Smooth muscle cell (in vitro differentiated cells): Measurements from ENCODE around the gene SLC38A8. TPM values are rescaled to one million over a fixed set of nuclear protein-coding genes. Genes with fewer than 3 reads are reported as not detected.

Source experiments
- DNase-seq: peaks from one replicate; lab custom pipeline; 2025; ENCODE audit not compliant: unreplicated experiment; lab: John Stamatoyannopoulos, UW
- H2AFZ ChIP-seq: fragments of 200-600 bp; sonication (generic); 2 replicates; pipeline ENCODE4 v1.6.0; 2016; ENCODE audit warnings: antibody characterized with exemption, low read depth, mild to moderate bottlenecking
- H3F3A ChIP-seq: fragments of 200-600 bp; sonication (generic); 2 replicates; pipeline ENCODE4 v1.6.0; 2017; ENCODE audit warnings: antibody characterized with exemption, low read depth
- H3K27ac ChIP-seq: fragments of 200-600 bp; sonication (generic); 2 replicates; pipeline ENCODE4 v1.5.1; 2016; ENCODE audit warnings: low read depth, mild to moderate bottlenecking
- H3K27me3 ChIP-seq: fragments of 200-600 bp; sonication (generic); 2 replicates; pipeline ENCODE4 v1.6.1; 2016; ENCODE audit warnings: low read depth, mild to moderate bottlenecking
- H3K36me3 ChIP-seq: fragments of 200-600 bp; sonication (generic); 2 replicates; pipeline ENCODE4 v1.5.1; 2016; ENCODE audit warnings: low read depth
- H3K4me1 ChIP-seq: fragments of 200-600 bp; sonication (generic); 2 replicates; pipeline ENCODE4 v1.5.1; 2016; ENCODE audit warnings: low read depth
- H3K4me2 ChIP-seq: fragments of 200-600 bp; sonication (generic); 2 replicates; pipeline ENCODE4 v1.6.0; 2016; ENCODE audit warnings: mild to moderate bottlenecking
- H3K4me3 ChIP-seq: fragments of 200-600 bp; sonication (generic); 2 replicates; pipeline ENCODE4 v1.5.1; 2016; ENCODE audit warnings: mild to moderate bottlenecking
- H3K79me2 ChIP-seq: fragments of 200-600 bp; sonication (generic); 2 replicates; pipeline ENCODE4 v1.6.0; 2016; ENCODE audit warnings: low read depth, mild to moderate bottlenecking
- H3K9ac ChIP-seq: fragments of 200-600 bp; sonication (generic); 2 replicates; pipeline ENCODE4 v1.6.0; 2016; ENCODE audit warnings: low read depth
- H3K9me3 ChIP-seq: fragments of 200-600 bp; sonication (generic); replicated peaks from 2 replicates; pipeline ENCODE4 v1.5.1; 2016; ENCODE audit warnings: low read depth
- H4K20me1 ChIP-seq: fragments of 200-600 bp; sonication (generic); 2 replicates; pipeline ENCODE4 v1.6.0; 2016; ENCODE audit warnings: low read depth
- CTCF ChIP-seq: fragments of 200-600 bp; sonication (generic); IDR thresholded peaks from 2 replicates; pipeline ENCODE4 v1.5.1; 2017; ENCODE audit warnings: borderline replicate concordance, mild to moderate bottlenecking, antibody characterized with exemption; ENCODE audit not compliant: insufficient read depth, poor library complexity, severe bottlenecking
- WGBS: methylation state at CpG from one replicate; pipeline ENCODE4 v1.1.7; 2016; ENCODE audit warnings: low lambda C conversion rate; 5-methylcytosine and 5-hydroxymethylcytosine counted together
- polyA plus RNA-seq: library from polyadenylated mRNA; unstranded; fragments of >200 nt; fragmentation: Nextera tagmentation; extraction: Ambion mirVana; gene quantifications from 2 replicates; pipeline ENCODE4 v1.2.1, GENCODE V29; 2016
- total RNA-seq: library from RNA; depleted of rRNA; stranded (reverse); fragments of >200 nt; gene quantifications from 2 replicates; pipeline ENCODE4 v1.2.3, GENCODE V29; 2014

SLC38A8 gene
- total and polyA plus RNA-seq, 2 experiments from 2014 or later = not detected

- 93% methylated on average over 41 of the region's 42 CpGs for WGBS
- Histone ChIP-seq H4K20me1 (no peaks in the 10 kb centered on the region), H3K4me1 (peaks cover 21% of the 10 kb centered on the region), H3K36me3 (no peaks in the 10 kb centered on the region), H3F3A (no peaks in the 10 kb centered on the region), H3K27me3 (no peaks in the 10 kb centered on the region), H3K4me3 (no peak overlapping the region), H3K9me3 (no peaks in the 10 kb centered on the region), H3K9ac (no peak overlapping the region), H2AFZ (no peak overlapping the region), H3K4me2 (no peak overlapping the region), H3K79me2 (no peaks in the 10 kb centered on the region), H3K27ac (no peak overlapping the region)
- no peak for DNase-seq
- no peak for TF ChIP-seq CTCF
Measured at GRCh38 chr16:84040823-84041820, 1.5 kb downstream of the SLC38A8 start.

GRCh38 chr16:84040226-84040822, 2.3 kb downstream of the SLC38A8 start:
- no peaks in the 10 kb centered on the region for H3K79me2 ChIP-seq
- H3K4me2 ChIP-seq = no peak overlapping the region
- H3K4me3 ChIP-seq = no peak overlapping the region
- 89% methylated on average over 14 of the region's 14 CpGs for WGBS
- H3K9ac ChIP-seq = no peak overlapping the region
- TF ChIP-seq CTCF = no peak
- no peaks in the 10 kb centered on the region for H3K27me3 ChIP-seq
- no peak overlapping the region for H2AFZ ChIP-seq
- H3K27ac ChIP-seq = no peak overlapping the region
- peaks cover 21% of the 10 kb centered on the region for H3K4me1 ChIP-seq
- no peaks in the 10 kb centered on the region for H3K9me3 ChIP-seq
- no peaks in the 10 kb centered on the region for H3K36me3 ChIP-seq
- no peaks in the 10 kb centered on the region for H3F3A ChIP-seq
- DNase-seq = no peak
- H4K20me1 ChIP-seq = no peaks in the 10 kb centered on the region

GRCh38 chr16:84039696-84040095, 2.9 kb downstream of the SLC38A8 start:
- Histone ChIP-seq H3K9me3 (no peaks in the 10 kb centered on the region), H3K27me3 (no peaks in the 10 kb centered on the region), H2AFZ (no peak overlapping the region), H3K4me3 (no peak overlapping the region), H3K36me3 (no peaks in the 10 kb centered on the region), H3K27ac (no peak overlapping the region), H3K9ac (no peak overlapping the region), H3K4me1 (peaks cover 19% of the 10 kb centered on the region), H4K20me1 (no peaks in the 10 kb centered on the region), H3K79me2 (no peaks in the 10 kb centered on the region), H3F3A (no peaks in the 10 kb centered on the region), H3K4me2 (no peak overlapping the region)
- no peak for TF ChIP-seq CTCF
- DNase-seq = no peak
- 94% methylated on average over 12 of the region's 12 CpGs for WGBS
